HG03558 (cell line): Measurements from ENCODE around the gene PBX4.
"Not testable (repeated sequence)": the region's sequence is repeated elsewhere in the genome, so short reads cannot be mapped to it uniquely, and the experiment has no call there.

Source experiments
- ATAC-seq: cut with Tn5 transposase; IDR thresholded peaks from one replicate; pipeline ENCODE4 v1.9.1; 2021; ENCODE audit warnings: moderate number of reproducible peaks; ENCODE audit not compliant: unreplicated experiment; ENCODE audit errors: extremely low read depth

Gene PBX4

DNA sequence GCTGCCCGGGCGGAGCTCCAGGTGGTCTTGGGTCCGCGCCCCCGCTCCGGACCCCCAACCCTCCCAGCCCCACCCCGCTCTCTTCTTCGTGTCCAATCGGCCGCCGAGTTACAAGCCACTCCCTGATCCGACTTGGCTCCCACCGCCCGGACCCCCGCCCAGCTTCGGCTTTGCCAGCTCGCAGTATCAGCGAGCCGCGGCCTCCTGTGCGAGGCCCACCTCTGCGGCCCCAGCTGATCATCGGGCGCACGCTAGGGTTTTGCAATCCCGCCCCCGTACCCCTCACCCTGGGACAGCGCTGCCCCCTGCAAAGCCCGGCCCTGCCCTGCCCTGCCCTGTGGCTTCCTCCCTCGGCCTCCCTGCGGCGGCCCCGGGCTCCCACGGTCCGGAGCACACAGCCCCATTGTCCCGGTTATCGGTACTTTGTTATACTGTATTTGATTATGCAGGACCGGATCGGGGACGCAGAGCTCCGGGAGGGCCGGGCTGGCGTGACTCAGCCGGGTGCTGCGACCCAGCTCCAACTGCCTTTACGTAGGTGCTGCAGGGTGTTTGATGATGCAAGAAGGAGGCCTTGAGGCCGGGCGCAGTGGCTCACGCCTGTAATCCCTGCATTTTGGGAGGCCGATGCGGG lies 10.1 kb upstream of the PBX4 start:
- no peak for ATAC-seq

DNA sequence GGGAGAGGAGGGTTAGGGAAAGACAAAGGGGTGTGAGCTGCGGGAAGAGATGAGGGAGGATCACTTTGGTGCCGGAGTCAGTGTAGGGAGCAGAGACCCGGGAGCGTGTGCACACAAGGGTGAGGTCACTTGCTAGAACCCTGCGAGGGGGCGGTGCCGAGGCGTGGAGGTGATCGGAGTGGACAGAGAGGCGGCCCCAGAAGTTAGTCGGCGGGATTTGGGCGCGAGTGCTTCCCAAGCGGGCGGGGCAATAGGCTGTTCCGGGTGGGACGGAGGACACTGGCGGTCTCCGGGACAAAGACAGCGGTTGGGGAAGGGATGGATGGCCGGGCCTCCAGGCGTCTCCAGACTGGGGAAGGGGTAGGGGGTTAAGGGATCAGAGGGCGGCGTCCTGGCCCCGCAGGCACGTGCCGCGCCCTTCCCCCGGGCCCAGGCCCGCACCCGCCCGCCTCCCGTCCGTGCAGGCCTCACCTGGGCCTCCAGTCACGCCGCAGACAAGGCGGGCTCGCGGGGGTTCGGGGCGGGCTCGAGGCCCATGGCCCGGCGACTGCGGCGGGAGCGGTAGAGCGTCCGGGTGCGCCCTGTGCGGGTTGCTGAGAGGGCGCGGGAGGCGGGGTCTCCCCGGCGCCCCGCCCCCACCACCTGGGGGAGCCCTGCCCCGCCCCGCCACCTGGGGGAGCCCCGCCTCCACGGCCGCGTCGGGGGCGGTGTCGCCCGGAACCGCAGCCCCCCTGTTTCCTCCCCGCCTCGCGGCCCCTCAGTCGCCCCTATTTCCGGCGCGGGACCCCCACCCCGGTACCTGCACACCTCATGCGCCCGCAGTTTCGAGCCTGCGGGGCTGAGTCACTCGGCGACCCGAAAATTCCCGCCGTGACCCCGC lies 9.4 kb upstream of the PBX4 start, which contains the start of gene LPAR2:
Gene LPAR2, minus strand, starts transcription at position 600 of the 880 bp plus-strand sequence. CDS start 945 bp downstream, outside the sequence.
- no peak for ATAC-seq

DNA sequence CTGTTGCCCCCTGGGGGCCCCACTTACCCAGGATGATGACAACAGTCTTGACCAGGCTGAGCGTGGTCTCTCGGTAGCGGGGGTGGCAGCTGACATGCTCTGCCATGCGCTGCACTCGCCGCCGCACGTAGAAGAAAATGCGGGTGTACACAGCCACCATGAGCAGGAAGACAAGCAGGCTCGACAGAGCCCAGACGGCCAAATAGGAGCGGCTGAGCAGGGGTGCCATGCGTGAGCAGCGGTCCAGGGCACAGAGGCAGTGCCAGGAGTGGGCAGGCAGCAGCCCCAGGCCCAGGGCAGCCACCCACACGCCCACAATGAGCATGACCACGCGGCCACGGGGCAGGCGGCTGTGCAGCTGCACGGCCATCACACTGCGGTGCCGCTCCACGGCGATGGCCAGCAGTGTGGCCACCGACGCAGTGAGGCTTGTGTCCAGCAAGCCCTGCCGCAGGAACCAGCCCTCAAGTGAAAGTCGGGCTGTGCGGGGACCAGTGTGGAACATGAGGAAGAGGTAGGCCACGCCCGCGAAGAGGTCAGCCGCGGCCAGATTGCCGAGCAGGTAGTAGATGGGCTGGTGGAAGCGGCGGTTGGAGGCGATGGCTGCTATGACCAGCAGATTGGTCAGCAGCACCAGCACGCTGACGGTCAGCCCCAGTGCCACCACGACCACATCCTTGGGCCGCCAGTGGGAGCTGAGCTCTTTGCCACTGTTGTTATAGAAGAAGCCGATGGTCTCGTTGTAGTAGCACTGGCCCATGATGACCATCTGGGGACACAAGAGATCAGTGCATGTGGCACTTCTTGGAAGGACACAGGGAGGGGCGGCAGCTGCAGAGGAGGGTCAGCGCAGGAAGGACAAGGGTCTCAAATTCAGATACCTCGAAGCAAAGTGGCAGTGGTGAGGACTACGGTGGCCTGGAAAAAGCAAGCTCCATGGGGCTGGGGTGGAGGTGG lies 8.3 kb upstream of the PBX4 start:
- ATAC-seq: no peak

DNA sequence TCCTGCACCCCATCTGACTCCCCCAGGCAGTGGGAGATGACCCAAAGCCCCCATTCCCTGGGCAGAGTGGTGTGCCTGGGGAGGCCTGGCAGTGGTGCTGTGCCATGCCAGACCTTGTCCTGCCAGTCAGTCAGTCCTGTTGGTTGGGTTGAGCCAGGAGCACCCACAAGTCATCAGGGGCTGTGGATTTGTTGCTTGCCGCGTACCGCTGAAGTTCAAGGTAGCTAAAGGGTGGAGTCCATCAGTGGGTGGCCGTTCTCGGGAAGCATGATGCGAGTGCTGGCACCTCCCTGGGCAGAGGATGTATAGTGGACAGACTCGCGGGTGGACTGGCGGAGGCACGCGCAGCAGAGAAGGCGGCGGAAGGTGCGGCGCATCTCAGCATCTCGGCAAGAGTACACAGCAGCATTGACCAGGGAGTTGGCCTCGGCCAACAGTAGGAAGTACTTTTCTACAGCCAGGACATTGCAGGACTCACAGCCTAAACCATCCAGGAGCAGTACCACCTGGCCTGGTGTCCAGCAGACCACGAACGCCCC lies 5.6 kb upstream of the PBX4 start:
- no peak for ATAC-seq

DNA sequence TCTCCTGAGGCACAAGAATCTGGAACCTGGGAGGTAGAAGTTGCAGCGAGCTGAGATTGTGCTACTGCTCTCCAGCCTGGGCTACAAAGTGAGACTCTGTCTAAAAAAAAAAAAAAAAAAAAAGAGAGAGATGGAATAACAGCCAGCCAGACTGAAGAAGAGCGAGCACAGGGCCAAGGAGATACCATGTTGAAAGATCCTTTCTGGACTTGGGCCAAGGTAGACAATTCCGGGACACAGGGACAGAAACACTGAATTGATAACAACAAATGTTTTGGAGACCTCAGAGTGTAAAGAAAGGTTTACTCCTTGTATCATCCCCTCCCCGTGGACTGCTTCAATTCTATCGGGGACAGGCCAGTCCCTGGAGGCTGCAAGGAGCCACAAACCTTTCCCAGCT lies 4.9 kb upstream of the PBX4 start:
- no peak for ATAC-seq

DNA sequence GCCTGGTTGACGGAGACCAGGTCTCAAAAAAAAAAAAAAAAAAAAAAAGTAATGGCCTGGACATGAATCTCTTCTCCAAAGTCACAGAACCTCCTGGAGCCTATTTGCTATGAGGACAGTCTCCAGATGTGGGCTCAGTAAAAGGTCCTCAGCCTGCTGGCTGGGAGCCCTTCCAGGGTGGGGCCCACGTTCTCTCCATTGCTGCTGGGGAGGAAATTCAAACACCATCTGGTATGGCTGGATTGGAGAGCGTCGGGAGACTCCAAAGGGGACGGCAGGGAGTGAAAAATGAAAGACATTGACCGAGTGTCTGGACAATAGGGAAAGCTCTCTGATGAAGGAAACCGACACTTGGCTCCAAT lies 1.3 kb upstream of the PBX4 start:
- ATAC-seq: no peak

DNA sequence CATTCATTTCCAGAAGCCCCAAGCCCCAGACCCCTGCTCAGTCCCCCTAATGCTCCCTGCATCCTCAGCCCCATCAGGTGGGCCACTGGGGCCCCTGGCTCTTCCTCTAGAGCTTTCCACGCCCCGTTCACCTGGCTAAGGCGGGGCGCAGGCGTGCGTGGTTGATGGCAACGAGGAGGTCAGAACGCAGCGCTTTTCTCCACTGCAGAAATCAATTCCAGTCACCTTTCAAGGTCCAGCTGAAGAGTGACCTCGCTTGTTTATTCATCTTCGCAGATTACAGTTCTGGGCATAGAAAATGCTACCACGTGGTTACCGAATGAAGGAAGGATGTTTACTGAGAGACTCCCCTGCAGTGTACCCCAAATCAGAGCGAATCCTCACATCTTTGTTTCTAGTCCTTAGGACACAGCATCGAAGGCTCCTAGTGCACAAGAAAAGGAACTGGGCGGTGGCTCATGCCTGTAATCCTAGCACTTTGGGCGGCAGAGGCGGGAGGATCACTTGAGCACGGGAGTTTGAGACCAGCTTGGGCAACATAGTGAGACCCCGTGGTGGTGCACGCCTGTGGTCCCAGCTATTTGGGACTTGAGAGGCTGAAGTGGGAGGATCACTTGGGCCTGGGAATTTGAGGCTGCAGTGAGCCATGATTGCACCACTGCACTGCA lies 828 bp upstream of the PBX4 start:
- ATAC-seq: no peak

DNA sequence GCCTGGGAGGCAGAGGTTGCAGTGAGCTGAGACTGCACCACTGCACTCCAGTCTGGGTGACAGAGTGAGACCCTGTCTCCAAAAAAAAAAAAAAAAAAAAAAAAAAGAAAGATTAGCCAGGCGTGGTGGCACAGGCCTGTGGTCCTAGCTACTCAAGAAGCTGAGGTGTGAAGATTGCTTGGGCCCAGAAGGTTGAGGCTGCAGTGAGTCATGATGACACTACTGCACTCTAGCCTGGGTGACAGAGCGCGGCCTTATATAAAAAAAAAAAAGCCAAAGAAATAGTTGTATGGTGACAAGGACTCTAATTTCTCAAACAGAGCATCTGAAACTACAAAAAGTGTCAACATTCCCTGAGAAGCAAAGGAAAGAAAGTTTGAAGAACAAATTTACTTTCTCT lies 3.4 kb downstream of the PBX4 start:
- ATAC-seq: no peak

DNA sequence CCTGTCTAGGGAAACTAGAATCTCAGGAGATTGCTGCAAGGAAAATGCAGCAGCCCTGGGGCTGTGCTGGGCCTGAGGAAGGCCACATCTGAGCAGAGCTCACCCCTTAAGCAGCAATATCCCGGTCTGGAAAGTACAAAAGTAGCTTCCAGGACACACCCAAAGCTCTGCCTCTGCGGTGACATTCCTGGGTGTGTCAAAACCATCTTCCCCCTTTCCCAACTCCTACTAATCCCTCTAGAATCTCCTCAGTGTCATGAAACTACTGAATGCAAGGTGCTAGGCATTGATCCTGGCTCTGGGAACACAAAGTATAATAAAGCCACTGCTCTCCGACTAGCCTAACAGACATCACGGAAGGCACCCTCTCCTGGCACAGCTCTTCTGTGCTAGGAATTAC lies 5.0 kb downstream of the PBX4 start:
- no peak for ATAC-seq

DNA sequence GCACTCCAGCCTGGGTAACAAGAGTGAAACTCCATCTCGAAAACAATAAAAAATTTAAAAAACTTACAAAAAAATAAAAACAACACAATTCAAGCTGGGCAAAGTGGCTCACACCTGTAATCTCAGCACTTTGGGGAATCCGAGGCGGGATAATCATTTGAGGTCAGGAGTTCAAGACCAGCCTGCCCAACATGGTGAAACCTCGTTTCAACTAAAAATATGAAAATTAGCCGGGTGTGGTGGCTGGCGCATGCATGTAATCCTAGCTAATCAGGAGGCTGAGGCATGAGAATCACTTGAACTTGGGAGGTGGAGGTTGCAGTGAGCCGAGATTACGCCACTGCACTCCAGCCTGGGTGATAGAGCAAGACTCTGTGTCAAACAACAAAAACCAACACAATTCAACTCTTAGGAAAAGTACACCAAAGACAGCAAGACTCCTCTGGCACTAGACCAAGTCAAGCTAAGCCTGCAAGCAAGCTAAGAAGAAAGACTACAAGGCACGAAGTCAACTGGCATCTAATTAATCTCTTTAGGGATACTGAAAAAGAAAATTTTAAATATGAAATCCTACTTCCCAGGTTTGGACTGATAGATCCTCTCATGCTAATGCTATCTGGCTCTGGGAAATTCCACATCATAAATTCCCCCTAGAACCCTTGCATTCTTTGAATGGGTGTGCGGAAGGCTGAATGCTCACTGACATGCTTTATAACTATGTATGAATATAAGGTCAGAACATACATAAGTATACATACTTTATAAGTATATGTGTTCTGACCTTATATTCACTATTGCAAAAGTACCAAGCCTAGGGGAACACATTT lies 7.9 kb downstream of the PBX4 start:
- ATAC-seq: no peak

DNA sequence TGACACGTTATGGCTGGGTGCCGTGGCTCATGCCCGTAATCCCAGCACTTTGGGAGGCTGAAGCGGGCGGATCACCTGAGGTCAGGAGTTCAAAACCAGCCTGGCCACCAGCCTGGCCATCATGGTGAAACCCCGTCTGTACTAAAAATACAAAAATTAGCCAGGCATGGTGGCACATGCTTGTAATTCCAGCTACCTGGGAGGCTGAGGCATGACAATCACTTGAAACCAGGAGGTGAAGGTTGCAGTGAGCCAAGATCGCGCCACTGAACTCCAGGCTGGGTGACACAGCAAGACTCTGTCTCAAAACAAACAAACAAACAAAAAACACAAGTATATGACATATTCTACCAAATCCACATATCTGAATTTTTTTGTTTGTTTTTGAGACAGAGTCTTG lies 11.8 kb downstream of the PBX4 start:
- not testable (repeated sequence) for ATAC-seq

DNA sequence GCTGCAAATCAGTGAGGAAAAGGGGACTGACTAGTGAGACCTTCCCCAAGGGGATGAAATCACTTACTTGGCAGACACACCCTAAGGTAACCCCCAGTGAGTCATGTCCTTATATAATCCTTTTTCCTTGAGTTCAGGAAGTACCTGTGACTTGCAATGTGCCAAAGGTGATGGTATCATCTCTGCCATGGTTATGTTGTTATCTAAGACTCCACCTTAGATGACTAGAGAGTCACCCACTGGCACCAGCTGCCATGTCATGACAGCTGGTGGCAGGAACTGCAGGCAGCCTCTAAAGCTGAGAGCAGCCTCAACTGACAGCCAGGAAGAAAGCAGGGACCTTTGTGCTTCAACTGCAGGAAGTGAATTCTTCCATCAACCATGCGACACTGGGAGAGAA lies 12.5 kb downstream of the PBX4 start:
- no peak for ATAC-seq

DNA sequence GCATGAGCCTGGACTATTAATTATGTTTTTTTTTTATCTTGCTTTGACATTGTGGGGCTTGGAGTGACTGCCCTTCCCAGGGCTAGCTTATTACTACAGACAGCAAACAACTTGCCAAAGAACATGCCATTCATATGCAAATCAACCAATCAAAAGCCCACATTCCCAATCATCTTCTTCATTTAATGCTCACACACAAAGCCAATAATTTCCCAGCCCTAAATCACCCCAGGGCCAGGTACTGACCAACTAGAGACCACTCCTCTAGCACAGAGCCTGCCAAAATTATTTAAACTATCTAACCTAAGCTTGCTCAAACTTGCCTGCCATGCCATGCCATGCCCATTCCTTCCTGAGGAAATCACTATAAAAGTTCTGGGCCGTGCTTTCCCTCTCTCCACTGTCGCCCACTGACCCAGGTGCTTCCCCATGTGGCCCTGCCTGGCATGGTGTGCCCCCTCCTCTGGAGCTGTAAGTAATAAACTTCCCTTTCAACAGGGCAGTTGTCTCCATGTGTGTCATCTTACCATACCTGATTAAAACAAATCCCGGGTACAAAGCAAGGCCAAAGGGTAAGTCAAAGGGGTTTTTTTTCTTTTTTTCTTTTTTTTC lies 15.7 kb downstream of the PBX4 start:
- ATAC-seq: no peak

DNA sequence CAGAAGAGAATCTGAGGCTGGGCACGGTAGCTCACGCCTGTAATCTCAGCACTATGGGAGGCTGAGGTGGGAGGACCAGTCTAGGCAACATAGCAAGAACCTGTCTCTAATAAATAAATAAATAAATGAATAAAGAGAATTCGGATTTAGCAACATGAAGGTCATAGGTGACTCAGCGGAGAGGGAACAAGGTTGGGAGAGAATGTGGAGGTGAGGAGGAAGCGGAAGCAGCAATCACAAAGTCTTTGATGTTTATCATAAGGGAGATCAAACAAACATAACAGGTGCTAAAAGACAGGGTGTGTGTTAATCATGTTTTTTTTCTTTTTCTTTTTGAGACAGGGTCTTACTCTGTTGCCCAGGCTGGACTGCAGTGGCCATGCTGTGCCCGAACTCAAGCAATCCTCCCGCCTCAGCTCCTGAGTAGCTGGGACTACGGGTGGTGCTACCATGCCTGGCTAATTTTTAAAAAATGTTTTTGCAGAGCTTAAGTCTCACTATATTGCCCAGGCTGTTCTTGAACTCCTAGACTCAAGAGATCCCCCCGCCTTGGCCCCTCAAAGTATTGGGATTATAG lies 16.3 kb downstream of the PBX4 start:
- ATAC-seq: no peak

DNA sequence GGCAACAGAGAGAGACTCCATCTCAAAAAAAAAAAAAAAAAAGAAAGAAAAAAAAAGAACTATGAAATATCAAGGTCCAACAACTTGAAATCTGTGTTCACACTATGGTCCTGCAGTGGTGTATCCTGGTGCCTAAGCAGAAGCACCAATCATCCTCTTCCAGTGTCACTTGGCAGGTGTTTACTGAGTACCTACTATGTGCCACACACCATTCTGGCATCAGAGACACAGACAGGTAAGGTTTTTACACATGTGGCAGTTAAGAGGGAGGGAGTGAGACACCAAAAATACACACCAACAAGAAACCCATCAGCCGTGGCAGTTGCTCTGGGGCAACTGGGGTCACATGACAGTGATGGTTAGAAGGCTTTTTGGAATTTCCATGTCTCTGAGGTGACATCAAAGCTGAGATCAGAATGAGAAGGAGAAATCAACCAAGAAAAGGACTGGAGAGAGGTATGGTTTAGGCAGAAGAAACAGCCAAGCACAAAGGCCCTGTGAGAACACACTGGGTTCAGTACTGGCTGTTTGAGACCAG lies 17.6 kb downstream of the PBX4 start:
- ATAC-seq: no peak

DNA sequence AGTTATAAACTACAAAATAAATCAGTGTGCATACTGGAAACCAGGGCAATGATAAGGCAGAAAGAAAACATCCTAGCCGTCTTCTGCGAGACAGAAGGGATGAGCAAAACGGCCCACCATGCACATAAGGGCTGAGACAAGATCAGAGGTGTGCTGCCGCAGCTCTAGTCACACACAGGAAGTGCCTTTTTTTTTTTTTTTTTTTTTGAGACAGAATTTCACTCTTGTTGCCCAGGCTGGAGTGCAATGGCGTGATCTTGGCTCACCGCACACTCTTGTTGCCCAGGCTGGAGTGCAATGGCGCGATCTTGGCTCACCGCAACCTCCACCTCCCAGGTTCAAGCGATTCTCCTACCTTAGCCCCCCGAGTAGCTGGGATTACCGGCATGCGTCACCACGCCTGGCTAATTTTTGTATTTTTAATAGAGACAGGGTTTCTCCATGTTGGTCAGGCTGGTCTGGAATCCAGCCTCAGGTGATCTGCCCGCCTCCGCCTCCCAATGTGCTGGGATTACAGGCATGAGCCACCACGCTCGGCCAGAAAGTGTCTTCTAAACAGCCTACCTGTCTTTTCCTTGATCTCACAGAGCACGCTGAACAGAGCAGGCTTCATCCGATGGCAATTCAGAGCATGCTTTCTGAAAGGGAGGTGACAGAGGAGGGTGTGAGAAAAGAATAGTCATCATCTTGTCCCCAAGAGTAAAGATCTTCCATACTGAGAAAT lies 19.6 kb downstream of the PBX4 start:
- ATAC-seq: not testable (repeated sequence)

DNA sequence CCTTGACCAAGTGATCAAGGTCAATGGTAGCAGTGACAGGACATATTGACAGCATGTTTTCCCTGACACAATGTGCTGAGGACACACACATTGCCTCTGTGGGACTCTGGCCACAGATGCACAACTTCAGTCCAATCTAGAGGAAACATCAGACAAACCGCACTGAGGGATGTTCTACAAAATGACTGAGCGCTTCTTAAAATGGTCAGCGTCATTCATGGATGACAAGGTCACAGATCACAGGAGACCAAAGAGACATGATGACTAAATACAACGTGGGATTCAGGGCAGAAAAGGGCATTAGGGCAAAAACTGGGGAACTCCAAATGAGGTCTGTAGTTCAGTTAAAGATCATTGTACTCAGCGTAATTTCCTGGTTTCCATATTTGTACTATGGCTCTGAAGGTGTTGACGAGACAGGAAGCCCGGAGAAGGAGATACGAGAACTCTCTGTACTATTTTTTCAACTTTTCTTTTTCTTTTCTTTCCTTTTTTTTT lies 20.6 kb downstream of the PBX4 start:
- ATAC-seq: peak; percentile 51
